Measurements from ENCODE around the gene KRTAP9-8. TPM values are rescaled to one million over a fixed set of nuclear protein-coding genes. Genes with fewer than 3 reads are reported as not detected.
"Not testable (repeated sequence)": the region's sequence is repeated elsewhere in the genome, so short reads cannot be mapped to it uniquely, and the experiment has no call there.

KRTAP9-8 gene
- polyA plus RNA-seq, 4 donors = not detected

DNA sequence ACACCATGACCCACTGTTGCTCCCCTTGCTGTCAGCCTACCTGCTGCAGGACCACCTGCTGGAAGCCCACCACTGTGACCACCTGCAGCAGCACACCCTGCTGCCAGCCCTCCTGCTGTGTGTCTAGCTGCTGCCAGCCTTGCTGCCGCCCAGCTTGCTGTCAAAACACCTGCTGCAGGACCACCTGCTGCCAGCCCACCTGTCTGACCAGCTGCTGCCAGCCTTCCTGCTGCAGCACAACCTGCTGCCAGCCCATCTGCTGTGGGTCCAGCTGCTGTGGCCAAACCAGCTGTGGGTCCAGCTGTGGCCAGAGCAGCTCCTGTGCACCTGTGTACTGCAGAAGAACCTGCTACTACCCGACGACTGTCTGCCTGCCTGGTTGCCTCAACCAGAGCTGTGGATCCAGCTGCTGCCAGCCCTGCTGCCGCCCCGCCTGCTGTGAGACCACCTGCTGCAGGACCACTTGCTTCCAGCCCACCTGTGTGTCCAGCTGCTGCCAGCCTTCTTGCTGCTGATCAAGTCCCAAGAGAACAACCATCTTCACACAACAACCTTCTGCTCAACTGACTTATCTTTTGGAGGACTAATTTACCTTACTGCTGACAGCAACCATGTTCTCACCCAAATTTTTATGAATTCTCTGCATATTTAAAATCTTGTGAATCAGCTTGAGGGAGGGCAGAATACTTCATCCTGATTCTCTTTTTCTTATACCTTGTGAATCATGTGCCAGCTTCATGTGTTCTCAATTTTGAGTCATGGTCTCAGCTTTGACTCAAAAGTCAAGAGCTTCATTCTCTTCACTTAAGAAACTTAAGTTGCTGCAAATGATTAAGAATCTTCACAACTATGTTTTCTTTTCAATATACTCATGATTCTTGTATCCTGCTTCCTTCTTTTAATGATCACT lies 17.8 kb downstream of the KRTAP9-8 start, which contains the start of gene KRTAP9-9:
TSS of gene KRTAP9-9 (plus strand) at position 4 of the 910 bp plus-strand sequence.
- not testable (repeated sequence) for DNase-seq (ENCODE audit: low read depth in 4 of 4, low spot score in 3 of 4)

DNA sequence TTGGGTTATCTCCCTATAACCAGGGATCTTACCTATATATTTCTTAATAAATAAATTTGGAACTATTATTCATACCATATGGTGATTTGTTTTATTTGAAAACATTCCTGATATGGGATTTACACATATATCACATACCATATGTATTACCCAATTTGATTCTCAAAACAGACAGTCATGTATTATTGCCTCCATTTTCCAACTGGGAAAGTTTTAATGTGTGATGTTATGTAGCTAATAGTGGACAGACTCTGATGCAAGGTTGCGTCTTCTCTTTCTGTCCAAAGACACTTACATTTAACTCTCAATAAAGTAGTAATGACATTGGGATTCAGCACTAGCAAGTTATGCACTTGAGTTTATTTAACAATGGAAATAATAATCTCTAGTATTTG lies 18.5 kb downstream of the KRTAP9-8 start:
- no peak for DNase-seq (ENCODE audit: low read depth in 4 of 4, low spot score in 3 of 4)

GRCh38 chr17:41258406-41258805 lies 20.6 kb downstream of the KRTAP9-8 start:
- no peak for DNase-seq (ENCODE audit: low read depth in 4 of 4, low spot score in 3 of 4)

- DNase-seq (ENCODE audit: low read depth in 4 of 4, low spot score in 3 of 4) = no peak
Measured at GRCh38 chr17:41263212-41263611, 25.4 kb downstream of the KRTAP9-8 start.

DNA sequence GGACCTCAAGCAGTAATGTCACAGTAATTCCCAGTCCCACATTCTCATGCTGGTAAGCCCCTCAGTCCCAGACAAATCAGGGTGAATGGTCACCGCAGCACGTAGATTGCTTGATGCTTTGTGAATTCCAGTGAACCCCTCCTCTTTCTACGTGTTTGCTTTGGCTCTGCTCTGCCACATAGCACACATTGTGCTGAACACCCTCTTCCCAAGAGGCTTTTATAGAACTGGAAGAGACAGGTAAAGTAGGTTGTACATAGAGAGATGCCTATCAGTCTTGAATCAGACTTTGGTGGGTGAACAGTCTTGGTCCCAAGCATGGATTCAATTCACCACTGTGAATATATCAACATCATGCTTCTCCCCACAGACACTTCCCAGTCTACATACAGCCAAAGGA lies 26.8 kb downstream of the KRTAP9-8 start:
- DNase-seq (ENCODE audit: low read depth in 4 of 4, low spot score in 3 of 4) = no peak

DNA sequence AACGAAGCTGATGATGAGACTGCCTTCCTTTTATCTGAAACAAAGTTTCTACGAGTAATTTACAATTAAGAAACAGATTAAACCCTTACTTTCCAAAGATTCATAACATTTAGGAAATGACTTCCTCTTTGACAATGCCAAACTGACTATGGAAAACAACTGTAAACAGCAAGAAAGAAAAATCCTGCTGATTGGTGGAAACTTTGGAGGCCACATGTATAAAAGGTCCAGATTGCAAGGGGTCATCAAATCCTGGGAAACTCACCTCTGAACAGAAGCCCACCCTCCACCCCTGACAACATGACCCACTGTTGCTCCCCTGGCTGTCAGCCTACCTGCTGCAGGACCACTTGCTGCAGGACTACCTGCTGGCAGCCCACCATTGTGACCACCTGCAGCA lies 27.3 kb downstream of the KRTAP9-8 start, which contains the start of gene KRTAP9-6:
TSS of gene KRTAP9-6 (plus strand) at position 301 of the 400 bp plus-strand sequence. CDS start at position 301, 0 bp downstream.
- no peak for DNase-seq (ENCODE audit: low read depth in 4 of 4, low spot score in 3 of 4)

- DNase-seq (ENCODE audit: low read depth in 4 of 4, low spot score in 3 of 4) = no peak
Measured at GRCh38 chr17:41267711-41268110, 29.9 kb downstream of the KRTAP9-8 start.

DNA sequence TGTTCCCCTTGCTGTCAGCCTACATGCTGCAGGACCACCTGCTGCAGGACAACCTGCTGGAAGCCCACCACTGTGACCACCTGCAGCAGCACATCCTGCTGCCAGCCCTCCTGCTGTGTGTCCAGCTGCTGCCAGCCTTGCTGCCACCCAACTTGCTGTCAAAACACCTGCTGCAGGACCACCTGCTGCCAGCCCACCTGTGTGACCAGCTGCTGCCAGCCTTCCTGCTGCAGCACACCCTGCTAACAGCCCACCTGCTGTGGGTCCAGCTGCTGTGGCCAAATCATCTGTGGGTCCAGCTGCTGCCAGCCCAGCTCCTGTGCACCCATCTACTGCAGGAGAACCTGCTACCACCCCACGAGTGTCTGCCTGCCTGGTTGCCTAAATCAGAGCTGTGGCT lies 33.5 kb downstream of the KRTAP9-8 start:
- not testable (repeated sequence) for DNase-seq (ENCODE audit: low read depth in 4 of 4, low spot score in 3 of 4)

- DNase-seq (ENCODE audit: low read depth in 4 of 4, low spot score in 3 of 4) = no peak
Measured at GRCh38 chr17:41271858-41272257, 34.1 kb downstream of the KRTAP9-8 start.

- not testable (repeated sequence) for DNase-seq (ENCODE audit: low read depth in 4 of 4, low spot score in 3 of 4)
Measured at GRCh38 chr17:41275648-41276190, 37.9 kb downstream of the KRTAP9-8 start, which contains the start of gene KRTAP9-7. KRTAP9-7 (plus strand) TSS chr17:41275698; CDS start chr17:41275698, 0 bp downstream.

- DNase-seq (ENCODE audit: low read depth in 4 of 4, low spot score in 3 of 4) = no peak
Measured at GRCh38 chr17:41278176-41278955, 40.6 kb downstream of the KRTAP9-8 start.

DNA sequence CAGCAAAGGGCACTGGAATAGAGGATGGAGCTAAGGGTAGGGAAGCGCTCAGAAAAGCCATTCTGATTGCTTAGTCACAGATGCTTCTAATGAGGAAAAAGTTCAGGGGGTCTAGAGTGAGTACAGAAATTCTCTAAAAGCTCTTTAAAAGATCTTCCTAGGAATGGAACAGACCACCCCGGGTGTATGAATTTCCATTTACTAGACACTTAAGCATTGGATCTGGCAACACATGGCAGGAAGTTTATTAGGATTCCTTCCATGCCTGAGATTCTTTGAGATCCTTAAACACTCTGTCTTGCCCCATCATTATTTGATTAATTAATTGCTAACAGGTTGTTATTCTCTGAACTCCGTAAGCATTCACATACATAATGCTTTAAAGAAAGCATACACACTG lies 46.2 kb downstream of the KRTAP9-8 start:
- no peak for DNase-seq (ENCODE audit: low read depth in 4 of 4, low spot score in 3 of 4)

- DNase-seq (ENCODE audit: low read depth in 4 of 4, low spot score in 3 of 4) = no peak
Measured at GRCh38 chr17:41284546-41284945, 46.7 kb downstream of the KRTAP9-8 start.

DNA sequence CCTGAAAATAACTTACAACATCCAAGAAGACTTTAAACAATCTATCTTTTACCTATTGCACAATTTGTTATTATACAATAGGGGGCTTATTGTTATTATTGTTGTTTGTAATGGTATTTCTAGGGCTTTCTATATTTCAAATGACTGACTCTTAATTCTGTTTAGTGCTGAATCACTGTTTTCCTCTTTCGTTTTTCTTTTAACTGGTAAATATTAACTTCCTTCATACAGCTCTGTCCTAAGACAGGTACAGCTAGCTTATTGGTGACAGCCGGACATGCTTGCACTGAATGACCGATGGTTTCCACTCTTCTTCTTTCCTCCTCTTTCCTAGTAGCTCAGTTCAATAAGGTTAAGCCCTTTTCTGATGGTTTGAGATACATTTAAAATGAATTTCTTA lies 49.3 kb downstream of the KRTAP9-8 start:
- no peak for DNase-seq (ENCODE audit: low read depth in 4 of 4, low spot score in 3 of 4)

Other genes with a start within 250 kb of the KRTAP9-8 start
- not detected for gene KRTAP3-3, start 243.8 kb upstream of the KRTAP9-8 start, polyA plus RNA-seq (ENCODE audit: insufficient read length in 4 of 4)
- gene KRTAP3-2, start 238.1 kb upstream of the KRTAP9-8 start, polyA plus RNA-seq (ENCODE audit: insufficient read length in 4 of 4) = not detected
- gene KRTAP3-1, start 228.9 kb upstream of the KRTAP9-8 start, polyA plus RNA-seq (ENCODE audit: insufficient read length in 4 of 4) = not detected
- gene KRTAP1-5, start 210.8 kb upstream of the KRTAP9-8 start, polyA plus RNA-seq (ENCODE audit: insufficient read length in 4 of 4) = not detected
- not detected for gene KRTAP1-4, start 207.8 kb upstream of the KRTAP9-8 start, polyA plus RNA-seq (ENCODE audit: insufficient read length in 4 of 4)
- not detected for gene KRTAP1-3, start 203.1 kb upstream of the KRTAP9-8 start, polyA plus RNA-seq (ENCODE audit: insufficient read length in 4 of 4)
- gene KRTAP1-1, start 196.5 kb upstream of the KRTAP9-8 start, polyA plus RNA-seq (ENCODE audit: insufficient read length in 4 of 4) = not detected
- gene KRTAP2-1, start 190.7 kb upstream of the KRTAP9-8 start, polyA plus RNA-seq (ENCODE audit: insufficient read length in 4 of 4) = not detected
- not detected for gene KRTAP2-2, start 182.8 kb upstream of the KRTAP9-8 start, polyA plus RNA-seq (ENCODE audit: insufficient read length in 4 of 4)
- not detected for gene KRTAP2-3, start 177.9 kb upstream of the KRTAP9-8 start, polyA plus RNA-seq (ENCODE audit: insufficient read length in 4 of 4)
- not detected for gene KRTAP2-4, start 172.1 kb upstream of the KRTAP9-8 start, polyA plus RNA-seq (ENCODE audit: insufficient read length in 4 of 4)
- gene KRTAP4-7, start 153.8 kb upstream of the KRTAP9-8 start, polyA plus RNA-seq (ENCODE audit: insufficient read length in 4 of 4) = not detected
- not detected for gene KRTAP4-8, start 139.9 kb upstream of the KRTAP9-8 start, polyA plus RNA-seq (ENCODE audit: insufficient read length in 4 of 4)
- not detected for gene KRTAP4-16, start 135.8 kb upstream of the KRTAP9-8 start, polyA plus RNA-seq (ENCODE audit: insufficient read length in 4 of 4)
- not detected for gene KRTAP4-9, start 132.6 kb upstream of the KRTAP9-8 start, polyA plus RNA-seq (ENCODE audit: insufficient read length in 4 of 4)
- not detected for gene KRTAP4-11, start 119.6 kb upstream of the KRTAP9-8 start, polyA plus RNA-seq (ENCODE audit: insufficient read length in 4 of 4)
- gene KRTAP4-12, start 113.8 kb upstream of the KRTAP9-8 start, polyA plus RNA-seq (ENCODE audit: insufficient read length in 4 of 4) = not detected
- not detected for gene KRTAP4-6, start 97.5 kb upstream of the KRTAP9-8 start, polyA plus RNA-seq (ENCODE audit: insufficient read length in 4 of 4)
- gene KRTAP4-5, start 88.2 kb upstream of the KRTAP9-8 start, polyA plus RNA-seq (ENCODE audit: insufficient read length in 4 of 4) = not detected
- gene KRTAP4-4, start 77.3 kb upstream of the KRTAP9-8 start, polyA plus RNA-seq (ENCODE audit: insufficient read length in 4 of 4) = not detected
- gene KRTAP4-3, start 69.8 kb upstream of the KRTAP9-8 start, polyA plus RNA-seq (ENCODE audit: insufficient read length in 4 of 4) = not detected
- not detected for gene KRTAP4-2, start 59.8 kb upstream of the KRTAP9-8 start, polyA plus RNA-seq (ENCODE audit: insufficient read length in 4 of 4)
- not detected for gene KRTAP4-1, start 53.1 kb upstream of the KRTAP9-8 start, polyA plus RNA-seq (ENCODE audit: insufficient read length in 4 of 4)
- not detected for gene KRTAP9-1, start 48.1 kb upstream of the KRTAP9-8 start, polyA plus RNA-seq (ENCODE audit: insufficient read length in 4 of 4)
- not detected for gene KRTAP9-2, start 11.4 kb upstream of the KRTAP9-8 start, polyA plus RNA-seq (ENCODE audit: insufficient read length in 4 of 4)
- gene KRTAP9-3, start 5.5 kb upstream of the KRTAP9-8 start, polyA plus RNA-seq (ENCODE audit: insufficient read length in 4 of 4) = not detected
- not detected for gene KRTAP9-4, start 11.7 kb downstream of the KRTAP9-8 start, polyA plus RNA-seq (ENCODE audit: insufficient read length in 4 of 4)
- gene KRTAP9-9, start 17.4 kb downstream of the KRTAP9-8 start, polyA plus RNA-seq (ENCODE audit: insufficient read length in 4 of 4) = not detected
- gene KRTAP9-6, start 27.4 kb downstream of the KRTAP9-8 start, polyA plus RNA-seq (ENCODE audit: insufficient read length in 4 of 4) = not detected
- gene KRTAP9-7, start 37.7 kb downstream of the KRTAP9-8 start, polyA plus RNA-seq (ENCODE audit: insufficient read length in 4 of 4) = not detected
- gene KRTAP29-1, start 64.9 kb downstream of the KRTAP9-8 start, polyA plus RNA-seq (ENCODE audit: insufficient read length in 4 of 4) = not detected
- gene KRTAP16-1, start 71.3 kb downstream of the KRTAP9-8 start, polyA plus RNA-seq (ENCODE audit: insufficient read length in 4 of 4) = not detected
- not detected for gene KRTAP17-1, start 77.7 kb downstream of the KRTAP9-8 start, polyA plus RNA-seq (ENCODE audit: insufficient read length in 4 of 4)
- gene KRT33A, start 112.8 kb downstream of the KRTAP9-8 start, polyA plus RNA-seq (ENCODE audit: insufficient read length in 4 of 4) = not detected
- gene KRT33B, start 131.8 kb downstream of the KRTAP9-8 start, polyA plus RNA-seq (ENCODE audit: insufficient read length in 4 of 4) = not detected
- not detected for gene KRT34, start 144.3 kb downstream of the KRTAP9-8 start, polyA plus RNA-seq (ENCODE audit: insufficient read length in 4 of 4)
- gene KRT31, start 159.6 kb downstream of the KRTAP9-8 start, polyA plus RNA-seq (ENCODE audit: insufficient read length in 4 of 4) = under 1 TPM in 1 of 4 donors, not detected in 3; 0.08 TPM
- gene KRT37, start 186.6 kb downstream of the KRTAP9-8 start, polyA plus RNA-seq (ENCODE audit: insufficient read length in 4 of 4) = not detected
- gene KRT38, start 203.0 kb downstream of the KRTAP9-8 start, polyA plus RNA-seq (ENCODE audit: insufficient read length in 4 of 4) = not detected
- not detected for gene KRT32, start 229.4 kb downstream of the KRTAP9-8 start, polyA plus RNA-seq (ENCODE audit: insufficient read length in 4 of 4)
- under 1 TPM in 2 of 4 donors, not detected in 2; 0.07 to 0.09 TPM for gene KRT35, start 243.2 kb downstream of the KRTAP9-8 start, polyA plus RNA-seq (ENCODE audit: insufficient read length in 4 of 4)